H1 (cell line): ENCODE data around the gene PLSCR3. TPM values are rescaled to one million over a fixed set of nuclear protein-coding genes. Genes with fewer than 3 reads are reported as not detected.

Experiments
- CTCF ChIA-PET: fragments of 300-600 bp; sonication (Branson Sonifier 250); formaldehyde crosslinking; loops from one replicate; lab custom pipeline; 2021; ENCODE audit not compliant: partially characterized antibody; lab: Charles Lee
- POLR2A ChIA-PET: fragments of 300-600 bp; sonication (Branson Sonifier 250); formaldehyde crosslinking; loops from one replicate; lab custom pipeline; 2021; ENCODE audit warnings: inconsistent platforms; ENCODE audit not compliant: partially characterized antibody; lab: Charles Lee
- DNase-seq, 2 experiments: peaks; one replicate each; pipeline versions ENCODE4 v3.0.0 to v3.0.0-alpha.2; 2010 to 2022; ENCODE audit warnings: low spot score in 2 of 2, low read depth in 1 of 2, mixed read lengths in 1 of 2
- FAIRE-seq: peaks from 2 replicates; lab custom pipeline; 2011; peaks lifted over from hg19 to GRCh38; lab: Jason Lieb, UNC
- H2AFZ ChIP-seq: 2 replicates; pipeline ENCODE4 v1.8.1; 2012; ENCODE audit warnings: low read length, inconsistent platforms
- H2AK5ac ChIP-seq: 2 replicates; pipeline ENCODE4 v1.6.1; 2013; ENCODE audit warnings: low read depth, low read length
- H2BK120ac ChIP-seq: replicated peaks from 2 replicates; pipeline ENCODE3; 2013; ENCODE audit warnings: low read depth, low read length, inconsistent platforms
- H2BK12ac ChIP-seq: 2 replicates; pipeline ENCODE4 v1.6.1; 2013; ENCODE audit warnings: low read depth, low read length
- H2BK15ac ChIP-seq: 2 replicates; pipeline ENCODE4 v1.6.1; 2013; ENCODE audit warnings: low read length
- H2BK20ac ChIP-seq: 2 replicates; pipeline ENCODE4 v1.6.1; 2013; ENCODE audit warnings: low read length
- H2BK5ac ChIP-seq: 2 replicates; pipeline ENCODE4 v1.6.1; 2013; ENCODE audit warnings: low read depth, low read length
- H3K14ac ChIP-seq: 2 replicates; pipeline ENCODE4 v1.6.1; 2013; ENCODE audit warnings: inconsistent platforms; ENCODE audit not compliant: insufficient read length
- H3K18ac ChIP-seq: 2 replicates; pipeline ENCODE4 v1.6.1; 2013; ENCODE audit warnings: low read length; ENCODE audit errors: extremely low read depth
- H3K23ac ChIP-seq: 2 replicates; pipeline ENCODE4 v1.6.1; 2013; ENCODE audit warnings: inconsistent platforms; ENCODE audit not compliant: insufficient read length
- H3K23me2 ChIP-seq: 2 replicates; pipeline ENCODE4 v1.6.1; 2013; ENCODE audit warnings: low read depth, low read length
- H3K27ac ChIP-seq: 2 replicates; pipeline ENCODE4 v1.6.1; 2011; ENCODE audit warnings: low read depth, low read length, inconsistent platforms
- H3K27me3 ChIP-seq, 4 experiments: replicated peaks in 1 of 4; 1 replicate in 1 of 4; 2 replicates in 3 of 4; pipeline versions ENCODE4 v1.6.1 to v1.8.1; 2011 to 2013; ENCODE audit warnings: low read length in 3 of 4, mild to moderate bottlenecking in 3 of 4, inconsistent platforms in 2 of 4, mixed read lengths in 2 of 4, moderate library complexity in 1 of 4; ENCODE audit not compliant: control insufficient read depth in 3 of 4, insufficient read depth in 3 of 4; ENCODE audit errors: extremely low read depth in 1 of 4
- H3K36me3 ChIP-seq, 4 experiments: 2 replicates each; pipeline versions ENCODE4 v1.6.1 to v1.8.1; 2011 to 2013; ENCODE audit warnings: mild to moderate bottlenecking in 4 of 4, low read length in 3 of 4, moderate library complexity in 2 of 4, control low read depth in 1 of 4, inconsistent platforms in 1 of 4; ENCODE audit not compliant: insufficient read depth in 4 of 4, control insufficient read depth in 2 of 4
- H3K4ac ChIP-seq: replicated peaks from 2 replicates; pipeline ENCODE3; 2013; ENCODE audit warnings: low read length, low read depth, mixed read lengths, inconsistent platforms; ENCODE audit not compliant: insufficient read length
- H3K4me1 ChIP-seq, 4 experiments: replicated peaks in 1 of 4; 1 replicate in 1 of 4; 2 replicates in 3 of 4; pipeline versions ENCODE4 v1.6.1 to v1.8.1; 2011 to 2013; ENCODE audit warnings: low read length in 3 of 4, inconsistent platforms in 2 of 4, mixed read lengths in 1 of 4; ENCODE audit not compliant: insufficient read depth in 4 of 4, control insufficient read depth in 3 of 4
- H3K4me2 ChIP-seq, 2 experiments: 2 replicates each; pipeline versions ENCODE4 v1.6.1 to v1.8.1; 2011 to 2013; ENCODE audit warnings: low read depth in 2 of 2, low read length in 2 of 2, control low read depth in 1 of 2, inconsistent platforms in 1 of 2, mild to moderate bottlenecking in 1 of 2; ENCODE audit not compliant: insufficient read depth in 1 of 2
- H3K4me3 ChIP-seq, 4 experiments: fragments of 200-600, 300-600 bp in 1 of 4; sonication (generic), shearing (Covaris generic), sonication (Bioruptor Twin) in 1 of 4; 2 replicates each; pipeline versions ENCODE4 v1.5.1 to v1.8.1; 2011 to 2016; ENCODE audit warnings: low read length in 4 of 4, low read depth in 3 of 4, control low read depth in 2 of 4, inconsistent platforms in 2 of 4, mild to moderate bottlenecking in 2 of 4, mixed read lengths in 1 of 4, moderate library complexity in 1 of 4; ENCODE audit not compliant: insufficient read depth in 2 of 4; ENCODE audit errors: extremely low read depth in 1 of 4
- H3K56ac ChIP-seq: replicated peaks from 2 replicates; pipeline ENCODE3; 2013; ENCODE audit warnings: low read depth, mild to moderate bottlenecking, mixed read lengths, low read length, inconsistent platforms; ENCODE audit not compliant: insufficient read length
- H3K79me1 ChIP-seq: 2 replicates; pipeline ENCODE4 v1.6.1; 2013; ENCODE audit warnings: low read depth, low read length, control low read depth
- H3K79me2 ChIP-seq, 2 experiments: 2 replicates each; pipeline versions ENCODE4 v1.6.1 to v1.8.1; 2012 to 2013; ENCODE audit warnings: low read length in 2 of 2, mild to moderate bottlenecking in 2 of 2, inconsistent platforms in 1 of 2; ENCODE audit not compliant: insufficient read depth in 2 of 2, control insufficient read depth in 1 of 2
- H3K9ac ChIP-seq, 4 experiments: replicated peaks in 1 of 4; 1 replicate in 1 of 4; 2 replicates in 3 of 4; pipeline versions ENCODE4 v1.6.1 to v1.8.1; 2011 to 2013; ENCODE audit warnings: low read depth in 3 of 4, low read length in 3 of 4, control low read depth in 2 of 4, mild to moderate bottlenecking in 2 of 4, moderate library complexity in 2 of 4, inconsistent platforms in 1 of 4; ENCODE audit errors: extremely low read depth in 1 of 4
- H3K9me3 ChIP-seq, 2 experiments: 2 replicates each; pipeline versions ENCODE4 v1.6.1 to v1.8.1; 2012 to 2013; ENCODE audit warnings: mild to moderate bottlenecking in 2 of 2, moderate library complexity in 2 of 2, control low read depth in 1 of 2, inconsistent platforms in 1 of 2, low read depth in 1 of 2, low read length in 1 of 2, mixed read lengths in 1 of 2; ENCODE audit not compliant: insufficient read depth in 2 of 2
- H4K20me1 ChIP-seq, 2 experiments: replicated peaks in 1 of 2; 2 replicates each; pipeline versions ENCODE3 to v1.8.1; 2011 to 2013; ENCODE audit warnings: inconsistent platforms in 2 of 2, low read length in 2 of 2, mild to moderate bottlenecking in 1 of 2; ENCODE audit not compliant: insufficient read depth in 2 of 2, control insufficient read depth in 1 of 2
- H4K5ac ChIP-seq: 2 replicates; pipeline ENCODE4 v1.6.1; 2013; ENCODE audit warnings: low read length, low read depth, mixed read lengths, inconsistent platforms; ENCODE audit not compliant: insufficient read length
- H4K8ac ChIP-seq: 2 replicates; pipeline ENCODE4 v1.8.0; 2013; ENCODE audit warnings: mild to moderate bottlenecking, moderate library complexity, low read length, inconsistent platforms; ENCODE audit not compliant: insufficient read depth; ENCODE audit errors: extremely low read depth
- H4K91ac ChIP-seq: replicated peaks from 2 replicates; pipeline ENCODE3; 2013; ENCODE audit warnings: low read length, mixed read lengths, inconsistent platforms; ENCODE audit not compliant: insufficient read length
- BACH1 ChIP-seq: IDR thresholded peaks from 2 replicates; pipeline ENCODE4 v1.6.1; 2012; ENCODE audit warnings: low read length, improper control_type of control experiment
- CEBPB ChIP-seq: IDR thresholded peaks from 2 replicates; pipeline ENCODE4 v1.6.1; 2012; ENCODE audit warnings: low read depth, low read length
- CTBP2 ChIP-seq: IDR thresholded peaks from 2 replicates; pipeline ENCODE4 v1.7.0; 2011; ENCODE audit warnings: borderline replicate concordance, mild to moderate bottlenecking, moderate library complexity, mixed read lengths, low read length; ENCODE audit not compliant: insufficient read depth, insufficient read length
- MAFK ChIP-seq: IDR thresholded peaks from 2 replicates; pipeline ENCODE4 v1.6.1; 2012; ENCODE audit warnings: low read depth, mild to moderate bottlenecking, improper control_type of control experiment, low read length
- POU5F1 ChIP-seq: IDR thresholded peaks from 2 replicates; pipeline ENCODE4 v1.6.1; 2011; ENCODE audit warnings: low read depth, mild to moderate bottlenecking, low read length, moderate library complexity
- RFX5 ChIP-seq: IDR thresholded peaks from 2 replicates; pipeline ENCODE4 v1.6.1; 2011; ENCODE audit warnings: low read depth, low read length, improper control_type of control experiment, borderline replicate concordance
- TAF1 ChIP-seq: IDR thresholded peaks from 2 replicates; pipeline ENCODE4 v1.6.1; 2011; ENCODE audit warnings: mild to moderate bottlenecking, low read depth, low read length
- TBP ChIP-seq: IDR thresholded peaks from 2 replicates; pipeline ENCODE4 v1.6.1; 2011; ENCODE audit warnings: low read depth, low read length, improper control_type of control experiment
- WGBS, 2 experiments: shearing (Covaris generic) in 1 of 2; methylation state at CpG; one replicate each; pipeline versions ENCODE4 v1.1.6 to v1.1.7; 2013 to 2015; ENCODE audit warnings: low lambda C conversion rate in 2 of 2, mixed read lengths in 2 of 2, inconsistent platforms in 1 of 2, low coverage in 1 of 2, missing lambda C conversion rate in 1 of 2; ENCODE audit not compliant: insufficient replicate concordance in 2 of 2, insufficient coverage in 1 of 2, insufficient read length in 1 of 2; ENCODE audit errors: extremely low coverage in 1 of 2, missing lambda C conversion rate in 1 of 2; 5-methylcytosine and 5-hydroxymethylcytosine counted together
- polyA plus RNA-seq, 7 experiments: library from polyadenylated mRNA; depleted of rRNA in 3 of 7; stranded (reverse) in 5 of 7; unstranded in 2 of 7; fragments of >200 nt in 5 of 7; fragments of 200-250 nt in 2 of 7; gene quantifications; 1 replicate in 5 of 7; 2 replicates in 1 of 7; 4 replicates in 1 of 7; pipeline versions ENCODE4 v1.2.1 to v1.2.3, GENCODE V29; 2011 to 2013; ENCODE audit warnings: missing spikeins in 2 of 7, mixed read lengths in 2 of 7
- total RNA-seq: library from RNA; stranded (reverse); fragmentation: NEBNext Ultra II Directional; extraction: Animal tissue kit (Norgen Biotek cat#: 25700); gene quantifications from 2 replicates; pipeline ENCODE4 v1.2.1, GENCODE V29; 2021

The PLSCR3 gene
- total and polyA plus RNA-seq, 2 of the 8 experiments (the other 6 are each of a cell fraction or from before 2014, with no cell fraction given), result 36.1 to 38.7 TPM

GRCh38 chr17:7438656-7439460 lies 44.5 kb upstream of the PLSCR3 start:
- POLR2A ChIA-PET, result interaction anchor here (0.5 to 15.5 kb wide), 19 partner anchors 9 to 248 kb away, joined by 3 to 339 read pairs (median 4); partner anchors contain the start of genes DVL2, NLGN2, POLR2A and SLC35G6

More at GRCh38 chr17:7438656-7439460, 44.5 kb upstream of the PLSCR3 start:
- no peak overlapping the region for H3K23ac ChIP-seq
- 20% methylated on average over 11 of the region's 11 CpGs; no CpG with 5 or more reads in 1 of the 2 experiments for WGBS, 2 experiments
- H3K4me2 ChIP-seq, result peak overlapping the region; percentile 91
- H2AK5ac ChIP-seq, result no peak overlapping the region
- peak overlapping the region; percentile 50 to 83 (median 67) for H3K4me3 ChIP-seq
- H3K27ac ChIP-seq, result no peak overlapping the region
- H3K18ac ChIP-seq, result peak overlapping the region; percentile 78
- H3K36me3 ChIP-seq, result no peaks in the 10 kb centered on the region
- FAIRE-seq (no peak), DNase-seq (no peak)
- H3K9ac ChIP-seq, result no peak overlapping the region
- H3K4ac ChIP-seq, result no peak overlapping the region
- H3K14ac ChIP-seq, result no peak overlapping the region
- H2BK5ac ChIP-seq, result no peak overlapping the region
- H2BK120ac ChIP-seq, result no peak overlapping the region
- no peak overlapping the region for H4K8ac ChIP-seq
- H3K56ac ChIP-seq, result no peak overlapping the region
- H2AFZ ChIP-seq, result no peak overlapping the region
- no peak overlapping the region for H2BK20ac ChIP-seq
- H3K79me1 ChIP-seq, result no peaks in the 10 kb centered on the region
- H2BK15ac ChIP-seq, result no peak overlapping the region
- TF ChIP-seq POU5F1, result no peak
- TF ChIP-seq CEBPB, result no peak
- no peak for TF ChIP-seq TAF1
- no peak for TF ChIP-seq TBP
- TF ChIP-seq BACH1, result no peak
- no peak for TF ChIP-seq RFX5
- TF ChIP-seq CTBP2, result no peak
- no peak for TF ChIP-seq MAFK
- no peaks in the 10 kb centered on the region for H4K20me1 ChIP-seq
- peaks cover 2 to 19% (median 13%) of the 10 kb centered on the region in 4 experiments; a peak in 6 of 7 replicates for H3K27me3 ChIP-seq
- H3K9me3 ChIP-seq, result no peaks in the 10 kb centered on the region
- H4K91ac ChIP-seq, result no peak overlapping the region
- no peaks in the 10 kb centered on the region for H3K79me2 ChIP-seq
- CTCF ChIA-PET, result interaction anchor here (0.7 to 5.1 kb wide), 11 partner anchors 8 to 85 kb away, joined by 3 to 56 read pairs (median 6); partner anchors contain the start of genes KCTD11, TMEM256 and TMEM95
- H3K4me1 ChIP-seq, result peaks cover 0 to 29% (median 15%) of the 10 kb centered on the region in 4 experiments; a peak in 6 of 7 replicates
- 0 out of 2 replicates have a peak overlapping the region, but pooled peaks have one; percentile 27 for H2BK12ac ChIP-seq
- H3K23me2 ChIP-seq, result peaks cover 31% of the 10 kb centered on the region
- H4K5ac ChIP-seq, result no peak overlapping the region
